Gastrocnemius medialis (tissue), 4 donors: ENCODE results near the gene PHF21B. TPM values are rescaled to one million over a fixed set of nuclear protein-coding genes. Genes with fewer than 3 reads are reported as not detected.

ENCODE experiments used
- ATAC-seq, 2 donors: fragments of 150-250 bp; one replicate each; pipeline ENCODE4 v1.9.1; 2016
- DNase-seq, 2 donors: peaks; one replicate each; pipeline ENCODE4 v3.0.0-alpha.2; 2019
- H3K27ac ChIP-seq, 4 donors: fragments of 200-600 bp; sonication (generic); 1 replicate in 1 of 4; 2 replicates in 3 of 4; pipeline ENCODE4 v1.5.1; 2016 to 2018; ENCODE audit warnings: mild to moderate bottlenecking in 2 of 4, moderate library complexity in 1 of 4
- H3K27me3 ChIP-seq, 3 donors: fragments of 200-600 bp; sonication (generic) in 2 of 3; 1 replicate in 1 of 3; 2 replicates in 2 of 3; pipeline versions ENCODE4 v1.5.1 to v1.6.0; 2016 to 2019; ENCODE audit warnings: mild to moderate bottlenecking in 1 of 3, moderate library complexity in 1 of 3
- H3K36me3 ChIP-seq, 2 donors: fragments of 200-600 bp; sonication (generic) in 1 of 2; one replicate each; pipeline ENCODE4 v1.5.1; 2017 to 2018
- H3K4me1 ChIP-seq, 2 donors: fragments of 200-600 bp; sonication (generic) in 1 of 2; one replicate each; pipeline ENCODE4 v1.5.1; 2016 to 2017; ENCODE audit warnings: mild to moderate bottlenecking in 2 of 2
- H3K4me3 ChIP-seq, 4 donors: fragments of 200-600 bp; sonication (generic) in 3 of 4; 1 replicate in 1 of 4; 2 replicates in 3 of 4; pipeline ENCODE4 v1.5.1; 2016 to 2019; ENCODE audit warnings: mild to moderate bottlenecking in 2 of 4
- H3K9me3 ChIP-seq, 3 donors: fragments of 200-600 bp; sonication (generic) in 2 of 3; 1 replicate in 1 of 3; 2 replicates in 2 of 3; pipeline ENCODE4 v1.5.1; 2016 to 2019
- POLR2A ChIP-seq, 2 donors: fragments of 450-650 bp; IDR thresholded peaks; one replicate each; pipeline ENCODE4 v1.6.1; 2017; ENCODE audit warnings: antibody characterized with exemption in 2 of 2, mild to moderate bottlenecking in 2 of 2, moderate library complexity in 2 of 2
- in situ Hi-C, 4 donors: fragments of 200-750 bp; cut with MboI; loops; one replicate each; pipeline versions ENCODE4 v1.15.0 to v1.8.0; 2017; ENCODE audit warnings: low sequenced_read_pairs in 4 of 4
- intact Hi-C: fragments of 100-400 bp; cut with DNase I; formaldehyde crosslinking; loops from one replicate; pipeline ENCODE4 v1.15.1; 2023; ENCODE audit warnings: low total_unique reads
- total RNA-seq, 4 donors: library from RNA; depleted of rRNA; stranded (reverse); fragments of >200 nt; gene quantifications; one replicate each; pipeline versions ENCODE4 v1.1.0 to v1.2.3, GENCODE V29; 2016
- TF ChIP-seq, protein P1 (sequence below), 5 experiments: fragments of 450-650 bp in 3 of 5; fragments of 200-600 bp in 2 of 5; sonication (generic) in 2 of 5; IDR thresholded peaks in 4 of 5; conservative IDR thresholded peaks in 1 of 5; 1 replicate in 4 of 5; 2 replicates in 1 of 5; pipeline ENCODE4 v1.5.1; 2016 to 2019; ENCODE audit warnings: antibody characterized with exemption in 5 of 5, mild to moderate bottlenecking in 3 of 5, moderate library complexity in 3 of 5

Gene PHF21B
- total RNA-seq, 4 donors from 2014 or later, result 0.07 TPM; not detected in 3

DNA sequence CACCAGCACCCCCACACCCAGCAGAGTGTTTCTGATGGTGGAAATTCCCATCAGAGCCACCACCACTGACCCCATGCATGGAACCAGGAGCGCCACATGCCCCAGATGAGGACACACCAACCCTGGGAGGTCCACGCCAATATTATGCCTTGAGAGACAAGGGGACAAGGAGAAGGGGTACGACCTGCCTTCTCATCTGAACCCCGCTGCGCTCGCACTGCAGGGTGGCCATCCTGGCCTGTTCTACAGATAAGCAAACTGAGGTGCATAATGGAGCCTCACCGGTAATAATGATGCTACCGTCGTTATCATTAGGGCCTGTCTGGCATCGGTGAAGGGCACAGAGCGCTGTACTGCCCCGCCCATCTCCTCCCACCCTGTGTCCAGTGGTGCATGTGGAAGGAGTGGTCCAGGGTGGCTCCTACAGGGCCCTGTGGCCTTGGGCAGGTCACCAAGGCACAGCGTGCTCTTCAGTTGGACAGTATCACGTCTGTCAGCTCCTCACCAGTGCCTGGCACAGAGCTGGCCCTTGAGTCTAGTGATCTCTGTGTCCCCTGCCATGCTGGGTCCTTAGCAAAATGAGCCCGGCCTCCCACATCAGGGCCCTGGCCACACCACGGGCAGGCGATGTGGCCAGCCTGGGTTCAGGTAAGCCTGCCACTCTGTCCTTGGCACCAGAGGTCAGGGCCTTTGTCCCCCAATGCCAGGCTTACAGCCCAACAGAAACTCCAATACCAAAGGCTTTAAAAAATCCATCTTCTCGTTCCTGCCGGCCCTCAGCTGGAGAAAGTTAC lies 92.2 kb downstream of the PHF21B start:
- TF ChIP-seq, protein P1, sequence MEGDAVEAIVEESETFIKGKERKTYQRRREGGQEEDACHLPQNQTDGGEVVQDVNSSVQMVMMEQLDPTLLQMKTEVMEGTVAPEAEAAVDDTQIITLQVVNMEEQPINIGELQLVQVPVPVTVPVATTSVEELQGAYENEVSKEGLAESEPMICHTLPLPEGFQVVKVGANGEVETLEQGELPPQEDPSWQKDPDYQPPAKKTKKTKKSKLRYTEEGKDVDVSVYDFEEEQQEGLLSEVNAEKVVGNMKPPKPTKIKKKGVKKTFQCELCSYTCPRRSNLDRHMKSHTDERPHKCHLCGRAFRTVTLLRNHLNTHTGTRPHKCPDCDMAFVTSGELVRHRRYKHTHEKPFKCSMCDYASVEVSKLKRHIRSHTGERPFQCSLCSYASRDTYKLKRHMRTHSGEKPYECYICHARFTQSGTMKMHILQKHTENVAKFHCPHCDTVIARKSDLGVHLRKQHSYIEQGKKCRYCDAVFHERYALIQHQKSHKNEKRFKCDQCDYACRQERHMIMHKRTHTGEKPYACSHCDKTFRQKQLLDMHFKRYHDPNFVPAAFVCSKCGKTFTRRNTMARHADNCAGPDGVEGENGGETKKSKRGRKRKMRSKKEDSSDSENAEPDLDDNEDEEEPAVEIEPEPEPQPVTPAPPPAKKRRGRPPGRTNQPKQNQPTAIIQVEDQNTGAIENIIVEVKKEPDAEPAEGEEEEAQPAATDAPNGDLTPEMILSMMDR (IDR thresholded peaks at IDR 0.05 in 4 of 5, conservative IDR thresholded peaks at IDR 0.05 in 1 of 5), result no peak
- no peak for TF ChIP-seq POLR2A (IDR thresholded peaks at IDR 0.05)
- ATAC-seq (no peak), DNase-seq (no peak)
- intact Hi-C loops (no loop called here), in situ Hi-C loops (no loop called here)
- H3K9me3 ChIP-seq, result no peaks in the 10 kb centered on the region
- no peak overlapping the region for H3K27ac ChIP-seq
- no peaks in the 10 kb centered on the region for H3K36me3 ChIP-seq
- H3K27me3 ChIP-seq, result no peaks in the 10 kb centered on the region
- no peak overlapping the region for H3K4me3 ChIP-seq
- no peaks in the 10 kb centered on the region for H3K4me1 ChIP-seq

DNA sequence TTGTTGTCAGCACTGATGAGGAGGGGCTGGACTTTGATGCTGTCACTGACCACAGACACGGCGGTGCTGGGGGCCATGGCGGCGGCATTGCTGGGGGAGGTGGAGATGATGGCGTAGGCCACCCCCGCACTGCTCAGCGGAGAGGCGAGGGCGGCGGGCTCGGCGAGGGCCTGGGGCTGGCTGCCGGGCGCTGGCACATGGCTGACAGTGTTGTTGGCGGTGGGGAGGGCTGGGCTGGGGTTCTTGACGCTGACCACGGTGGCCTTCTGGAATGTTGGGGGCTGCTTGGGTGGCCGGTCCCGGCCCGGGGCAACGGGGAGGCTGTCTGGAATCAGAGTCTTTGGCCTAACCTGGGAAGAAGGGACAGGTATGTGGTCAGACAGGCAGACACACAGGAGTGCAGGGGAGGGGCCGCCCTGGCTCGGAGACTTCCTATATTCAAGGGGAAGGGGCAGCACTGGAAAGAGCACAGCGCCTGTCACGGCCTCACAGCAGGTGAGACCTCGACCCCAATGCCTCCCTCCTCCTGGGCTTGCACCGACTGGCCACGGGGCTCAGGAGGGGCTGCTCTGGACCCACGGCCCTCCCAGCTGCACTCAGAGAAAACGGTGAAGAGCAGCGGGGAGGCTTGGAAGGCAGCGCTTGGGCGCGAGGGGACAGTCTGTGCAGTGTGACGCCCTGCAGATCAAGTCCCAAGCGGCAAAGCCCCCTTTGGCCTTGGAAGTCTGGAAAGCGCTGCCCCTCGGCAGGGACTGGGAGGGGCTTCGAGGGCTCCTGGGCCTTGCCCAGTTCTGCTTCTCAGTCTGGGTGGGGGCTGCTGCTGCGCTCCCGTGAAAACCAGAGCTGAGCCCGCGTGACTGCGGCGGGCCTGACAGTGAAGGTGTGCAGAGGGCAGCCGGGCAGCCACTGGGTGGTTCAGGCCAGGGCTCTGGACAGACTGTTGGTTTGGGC lies 93.2 kb downstream of the PHF21B start:
- TF ChIP-seq, protein P1 (IDR thresholded peaks at IDR 0.05 in 4 of 5, conservative IDR thresholded peaks at IDR 0.05 in 1 of 5), result no peak
- no peak for TF ChIP-seq POLR2A (IDR thresholded peaks at IDR 0.05)
- in situ Hi-C loops (no loop called here), intact Hi-C loops (no loop called here)
- no peak overlapping the region for H3K27ac ChIP-seq
- no peaks in the 10 kb centered on the region for H3K27me3 ChIP-seq
- no peak for DNase-seq
- no peaks in the 10 kb centered on the region for H3K4me1 ChIP-seq
- H3K36me3 ChIP-seq, result no peaks in the 10 kb centered on the region
- no peaks in the 10 kb centered on the region for H3K9me3 ChIP-seq
- ATAC-seq, result no peak
- no peak overlapping the region for H3K4me3 ChIP-seq

DNA sequence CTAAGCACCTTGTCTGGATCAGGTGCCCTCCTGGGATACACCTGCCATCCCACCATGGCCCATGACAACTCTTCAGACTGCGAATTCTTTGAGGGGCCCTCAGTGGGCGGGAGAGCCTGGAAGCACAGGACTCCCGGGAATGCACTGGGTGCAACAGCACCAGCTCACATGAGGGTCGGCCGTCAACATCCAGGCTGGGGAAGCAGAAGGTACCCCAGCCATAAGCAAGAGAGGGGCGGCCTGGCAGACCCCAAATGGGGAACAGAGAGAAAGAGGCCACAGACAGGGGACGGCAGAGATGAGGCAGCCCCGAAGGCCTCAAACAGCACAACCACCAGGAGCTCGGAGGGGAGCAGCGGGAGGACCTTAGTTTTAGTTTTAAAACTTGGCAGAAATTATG lies 94.4 kb downstream of the PHF21B start:
- TF ChIP-seq, protein P1 (IDR thresholded peaks at IDR 0.05 in 4 of 5, conservative IDR thresholded peaks at IDR 0.05 in 1 of 5), result no peak
- no peaks in the 10 kb centered on the region for H3K27me3 ChIP-seq
- H3K27ac ChIP-seq, result no peak overlapping the region
- DNase-seq (no peak), ATAC-seq (no peak)
- no peaks in the 10 kb centered on the region for H3K36me3 ChIP-seq
- no peak overlapping the region for H3K4me3 ChIP-seq
- in situ Hi-C loops, result no loop called here
- no peaks in the 10 kb centered on the region for H3K9me3 ChIP-seq
- H3K4me1 ChIP-seq, result no peaks in the 10 kb centered on the region
- intact Hi-C loops, result no loop called here

DNA sequence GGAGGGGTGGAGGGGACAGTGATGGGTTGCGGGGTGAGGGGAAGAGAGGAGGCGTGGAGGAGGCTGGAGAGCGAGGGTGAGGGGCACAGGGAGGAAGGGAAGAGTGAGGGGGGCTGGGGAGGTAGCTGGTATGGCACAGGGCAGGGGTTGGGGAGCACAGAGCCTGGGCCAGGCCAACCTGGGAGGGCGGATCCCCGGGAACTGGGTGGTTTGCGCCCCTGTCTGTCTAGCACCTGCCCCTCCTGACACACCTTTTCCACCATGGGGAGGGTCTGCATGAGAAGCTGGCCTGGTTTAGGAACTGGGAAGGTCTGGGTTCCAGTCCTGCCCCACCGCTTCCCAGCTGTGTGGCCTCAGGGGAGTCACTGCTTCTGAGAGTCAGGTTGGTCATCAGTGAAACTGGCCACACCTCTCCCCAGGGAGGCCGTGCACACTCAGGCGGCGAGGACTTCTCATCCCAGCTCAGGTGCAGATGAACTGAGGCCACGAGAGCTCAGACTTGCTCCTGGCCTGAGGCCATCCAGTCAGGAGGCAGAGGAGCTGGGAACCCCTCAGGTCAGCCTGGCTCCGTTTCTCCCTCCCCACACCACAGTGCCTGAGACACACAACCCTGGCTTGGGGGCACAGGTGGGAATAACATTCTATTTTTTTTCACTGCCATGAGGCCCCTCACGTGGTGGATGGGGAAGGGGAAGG lies 95.6 kb downstream of the PHF21B start:
- Histone ChIP-seq H3K9me3 (no peaks in the 10 kb centered on the region), H3K27ac (no peak overlapping the region), H3K4me1 (no peaks in the 10 kb centered on the region), H3K36me3 (no peaks in the 10 kb centered on the region), H3K27me3 (no peaks in the 10 kb centered on the region), H3K4me3 (no peak overlapping the region)
- ATAC-seq (no peak), DNase-seq (no peak)
- in situ Hi-C loops (no loop called here), intact Hi-C loops (no loop called here)
- no peak for TF ChIP-seq POLR2A (IDR thresholded peaks at IDR 0.05)
- TF ChIP-seq, protein P1 (IDR thresholded peaks at IDR 0.05 in 4 of 5, conservative IDR thresholded peaks at IDR 0.05 in 1 of 5), result no peak
